PC-9 (cell line): ENCODE data around the gene PGS1. TPM values are rescaled to one million over a fixed set of nuclear protein-coding genes. Genes with fewer than 3 reads are reported as not detected.

Experiments
- BruUV-seq: library from RNA; stranded (reverse); fragments of 400-500 nt; replicated peaks from 2 replicates; lab custom pipeline; 2021; lab: Mats Ljungman, UMichigan
- CTCF ChIA-PET: fragments of 300-600 bp; sonication (Branson Sonifier 250); formaldehyde crosslinking; loops from one replicate; lab custom pipeline; 2022; ENCODE audit warnings: antibody characterized with exemption; lab: Charles Lee
- POLR2A ChIA-PET: fragments of 300-600 bp; sonication (Branson Sonifier 250); formaldehyde crosslinking; loops from one replicate; lab custom pipeline; 2022; ENCODE audit warnings: antibody characterized with exemption; ENCODE audit not compliant: unreplicated experiment; lab: Charles Lee
- DNase-seq, 2 experiments: peaks; one replicate each; pipeline versions ENCODE4 v3.0.0 to v3.0.0-alpha.2; 2015 to 2022; ENCODE audit warnings: mixed read lengths in 1 of 2
- H2AFZ ChIP-seq: fragments of 200-600 bp; sonication (generic); 2 replicates; pipeline ENCODE4 v1.8.1; 2017; ENCODE audit warnings: antibody characterized with exemption
- H3F3A ChIP-seq: fragments of 200-600 bp; sonication (generic); 2 replicates; pipeline ENCODE4 v1.8.1; 2017; ENCODE audit warnings: antibody characterized with exemption, mild to moderate bottlenecking, low read depth; ENCODE audit not compliant: insufficient read depth
- H3K27ac ChIP-seq: fragments of 200-600 bp; sonication (generic); 2 replicates; pipeline ENCODE4 v1.6.1; 2016; ENCODE audit warnings: mixed run types
- H3K27me3 ChIP-seq: fragments of 200-600 bp; sonication (generic); 2 replicates; pipeline ENCODE4 v1.6.1; 2016; ENCODE audit warnings: low read depth, mixed run types; ENCODE audit not compliant: insufficient read depth
- H3K36me3 ChIP-seq: fragments of 200-600 bp; sonication (generic); 2 replicates; pipeline ENCODE4 v1.6.1; 2016; ENCODE audit warnings: low read depth, mixed run types
- H3K4me1 ChIP-seq: fragments of 200-600 bp; sonication (generic); replicated peaks from 2 replicates; pipeline ENCODE4 v1.6.1; 2016; ENCODE audit warnings: mixed run types; ENCODE audit not compliant: insufficient read depth
- H3K4me2 ChIP-seq: fragments of 200-600 bp; sonication (generic); 2 replicates; pipeline ENCODE4 v1.6.1; 2017; ENCODE audit warnings: mixed run types
- H3K4me3 ChIP-seq: fragments of 200-600 bp; sonication (generic); 2 replicates; pipeline ENCODE4 v1.6.1; 2016; ENCODE audit warnings: mixed run types
- H3K79me2 ChIP-seq: fragments of 200-600 bp; sonication (generic); 2 replicates; pipeline ENCODE4 v1.6.1; 2017; ENCODE audit warnings: low read depth, mixed run types
- H3K9me2 ChIP-seq: fragments of 200-600 bp; sonication (generic); 2 replicates; pipeline ENCODE4 v1.8.1; 2017; ENCODE audit warnings: mild to moderate bottlenecking; ENCODE audit not compliant: insufficient read depth
- H3K9me3 ChIP-seq: fragments of 200-600 bp; sonication (generic); 2 replicates; pipeline ENCODE4 v1.8.1; 2016; ENCODE audit warnings: low read depth; ENCODE audit not compliant: insufficient read depth
- H4K20me1 ChIP-seq: fragments of 200-600 bp; sonication (generic); 2 replicates; pipeline ENCODE4 v1.8.1; 2017; ENCODE audit not compliant: insufficient read depth
- CTCF ChIP-seq: fragments of 200-600 bp; sonication (generic); conservative IDR thresholded peaks from 2 replicates; pipeline ENCODE4 v1.6.1; 2017; ENCODE audit warnings: mixed run types, antibody characterized with exemption, mild to moderate bottlenecking, moderate library complexity
- EZH2 ChIP-seq: fragments of 200-600 bp; sonication (generic); IDR thresholded peaks from 2 replicates; pipeline ENCODE4 v1.8.0; 2017; ENCODE audit warnings: antibody characterized with exemption, low read depth
- intact Hi-C: fragments of 100-400 bp; cut with micrococcal nuclease; formaldehyde crosslinking; loops from one replicate; pipeline ENCODE4 v1.10.0; 2022; ENCODE audit not compliant: unreplicated experiment
- total RNA-seq: library from RNA; stranded (reverse); gene quantifications from 2 replicates; pipeline ENCODE4 v1.2.3, GENCODE V29; 2021

PGS1 gene
- total RNA-seq, 1 experiment from 2014 or later, result 40.2 TPM

- Histone ChIP-seq H3K4me1 (peaks cover 19% of the 10 kb centered on the region), H3K36me3 (no peaks in the 10 kb centered on the region; the same call in 1 of the 2 replicates), H3F3A (no peaks in the 10 kb centered on the region), H3K9me2 (no peaks in the 10 kb centered on the region), H3K79me2 (peaks cover 33% of the 10 kb centered on the region), H3K4me2 (peak overlapping the region; percentile 91), H2AFZ (no peak overlapping the region), H3K27ac (no peak overlapping the region), H3K4me3 (peak overlapping the region; percentile 75; the same call in 1 of the 2 replicates), H4K20me1 (peaks cover 22% of the 10 kb centered on the region), H3K27me3 (no peaks in the 10 kb centered on the region), H3K9me3 (no peaks in the 10 kb centered on the region)
- BruUV-seq, result TSS peak; percentile 43
- TF ChIP-seq EZH2, result no peak
- no peak for TF ChIP-seq CTCF
- intact Hi-C loops, result loop anchor here (2.0 to 10.0 kb wide), 3 partner anchors 26 to 124 kb away; no protein-coding TSS in a partner anchor
- DNase-seq, result no peak
- ChIA-PET POLR2A (interaction anchor here (0.6 to 0.8 kb wide), 3 partner anchors 10 to 44 kb away, joined by 3 to 5 read pairs (median 4); no protein-coding TSS in a partner anchor), CTCF (interaction anchor here (0.5 to 1.2 kb wide), 7 partner anchors 40 to 346 kb away, joined by 3 to 6 read pairs (median 4); partner anchors contain the start of gene TMC6)
Measured at GRCh38 chr17:78361225-78361701, 17.2 kb upstream of the PGS1 start.

GRCh38 chr17:78362232-78362631, 16.2 kb upstream of the PGS1 start:
- Histone ChIP-seq H3K79me2 (peaks cover 24% of the 10 kb centered on the region), H2AFZ (no peak overlapping the region), H3K4me2 (no peak overlapping the region), H4K20me1 (peaks cover 17% of the 10 kb centered on the region; the same call in 1 of the 2 replicates), H3K9me3 (no peaks in the 10 kb centered on the region), H3K27me3 (no peaks in the 10 kb centered on the region), H3K4me3 (no peak overlapping the region), H3K9me2 (no peaks in the 10 kb centered on the region), H3F3A (no peaks in the 10 kb centered on the region), H3K27ac (no peak overlapping the region), H3K36me3 (no peaks in the 10 kb centered on the region; the same call in 1 of the 2 replicates), H3K4me1 (peaks cover 12% of the 10 kb centered on the region)
- no TSS peak for BruUV-seq
- DNase-seq, result no peak
- TF ChIP-seq CTCF (no peak), EZH2 (no peak)
- ChIA-PET CTCF (interaction anchor here (0.6 to 0.7 kb wide), 3 partner anchors 54 to 1327 kb away, joined by 3 to 5 read pairs (median 4); no protein-coding TSS in a partner anchor), POLR2A (interaction anchor here (0.6 kb wide), 1 partner anchor 27 kb away, joined by 5 read pairs; no protein-coding TSS in a partner anchor)
- intact Hi-C loops, result loop anchor here (5.0 to 10.0 kb wide), 2 partner anchors 90 to 123 kb away; no protein-coding TSS in a partner anchor

GRCh38 chr17:78362671-78363070, 15.8 kb upstream of the PGS1 start:
- Histone ChIP-seq H2AFZ (no peak overlapping the region), H3F3A (no peaks in the 10 kb centered on the region), H3K27ac (no peak overlapping the region), H3K4me2 (no peak overlapping the region), H3K4me3 (no peak overlapping the region), H3K36me3 (no peaks in the 10 kb centered on the region; the same call in 1 of the 2 replicates), H3K9me2 (no peaks in the 10 kb centered on the region), H4K20me1 (peaks cover 12% of the 10 kb centered on the region; the same call in 1 of the 2 replicates), H3K27me3 (no peaks in the 10 kb centered on the region), H3K9me3 (no peaks in the 10 kb centered on the region), H3K79me2 (peaks cover 20% of the 10 kb centered on the region), H3K4me1 (peaks cover 7% of the 10 kb centered on the region)
- intact Hi-C loops, result loop anchor here (5.0 to 10.0 kb wide), 2 partner anchors 90 to 122 kb away; no protein-coding TSS in a partner anchor
- no peak for DNase-seq
- BruUV-seq, result no TSS peak
- no peak for TF ChIP-seq CTCF
- no peak for TF ChIP-seq EZH2
- CTCF ChIA-PET, result interaction anchor here (0.6 kb wide), 1 partner anchor 54 kb away, joined by 3 read pairs; no protein-coding TSS in a partner anchor
- POLR2A ChIA-PET, result interaction anchor here (0.6 kb wide), 1 partner anchor 28 kb away, joined by 5 read pairs; no protein-coding TSS in a partner anchor
